Activated CD8-positive, alpha-beta T cell treated with anti-CD3 and anti-CD28 coated beads for 36 hours (primary cell): ENCODE results near the gene WHRN. TPM values are rescaled to one million over a fixed set of nuclear protein-coding genes. Genes with fewer than 3 reads are reported as not detected.
A peak's percentile ranks its signal among the peaks of the same experiment; 100 is the strongest.

Source experiments
- ATAC-seq: fragments of 200-7000 bp; cut with Tn5 transposase; one replicate; pipeline ENCODE4 v1.10.0; 2021; ENCODE audit warnings: mild to moderate bottlenecking, moderate library complexity
- CTCF ChIA-PET: fragments of 350-600 bp; sonication (Branson Sonifier 250); formaldehyde crosslinking; loops from one replicate; lab custom pipeline; 2021; ENCODE audit warnings: antibody characterized with exemption; lab: Charles Lee
- POLR2A ChIA-PET: fragments of 350-600 bp; sonication (Branson Sonifier 250); formaldehyde crosslinking; loops from one replicate; lab custom pipeline; 2021; ENCODE audit warnings: antibody characterized with exemption; lab: Charles Lee
- DNase-seq: peaks from one replicate; pipeline ENCODE4 v3.0.0-alpha.2; 2020
- H3K27ac Mint-ChIP-seq: one replicate; pipeline ENCODE4 v1.8.0; 2021; ENCODE audit warnings: mild to moderate bottlenecking, mixed read lengths
- H3K27me3 Mint-ChIP-seq: one replicate; pipeline ENCODE4 v1.8.0; 2021; ENCODE audit warnings: mixed read lengths
- H3K36me3 Mint-ChIP-seq: one replicate; pipeline ENCODE4 v1.8.0; 2021; ENCODE audit warnings: low read depth, mixed read lengths
- H3K4me1 Mint-ChIP-seq: one replicate; pipeline ENCODE4 v1.8.0; 2021; ENCODE audit warnings: low read depth, mixed read lengths
- H3K4me3 Mint-ChIP-seq: one replicate; pipeline ENCODE4 v1.8.0; 2021; ENCODE audit warnings: mild to moderate bottlenecking, moderate library complexity, mixed read lengths
- H3K9me3 Mint-ChIP-seq: one replicate; pipeline ENCODE4 v1.8.0; 2021; ENCODE audit warnings: mixed read lengths
- intact Hi-C: fragments of 100-400 bp; cut with micrococcal nuclease; formaldehyde crosslinking; loops from one replicate; pipeline ENCODE4 v1.10.0; 2022
- total RNA-seq, 2 experiments: library from RNA; stranded (reverse); gene quantifications; one replicate each; pipeline ENCODE4 v1.2.3, GENCODE V29; 2021
- TF ChIP-seq, protein P1 (sequence below): fragments of 200-600 bp; IDR thresholded peaks from one replicate; pipeline ENCODE4 v1.8.0; 2022; ENCODE audit warnings: antibody characterized with exemption, mild to moderate bottlenecking

WHRN gene
- total RNA-seq, 2 experiments from 2014 or later: 12.6 to 14.9 TPM

DNA sequence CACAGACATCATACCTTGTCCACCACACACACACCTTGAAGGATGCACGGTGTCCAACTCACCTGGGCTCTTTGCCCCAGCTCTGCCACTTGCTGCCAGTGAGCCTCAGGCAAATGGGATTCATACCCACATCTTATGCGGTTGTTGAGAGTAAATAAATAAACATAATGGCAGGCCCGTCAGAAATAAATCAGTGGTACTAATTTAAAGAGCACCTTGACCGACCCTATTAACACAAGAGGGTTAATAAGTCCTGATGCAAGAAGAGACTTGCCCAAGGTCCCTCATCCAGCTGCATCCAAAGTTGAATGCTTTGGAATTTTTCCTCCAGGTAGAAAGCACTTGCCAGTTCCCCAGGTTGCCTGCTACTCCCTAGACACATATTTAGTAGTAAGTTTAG lies 105.9 kb downstream of the WHRN start:
- CTCF ChIA-PET: interaction anchor here (1.8 kb wide), 1 partner anchor 193 kb away, joined by 4 read pairs; no protein-coding TSS in a partner anchor
- intact Hi-C loops: no loop called here
- Mint-ChIP-seq H3K27ac (no peak overlapping the region), H3K27me3 (no peaks in the 10 kb centered on the region), H3K9me3 (no peaks in the 10 kb centered on the region), H3K4me1 (peaks cover 33% of the 10 kb centered on the region), H3K36me3 (peaks cover 19% of the 10 kb centered on the region), H3K4me3 (no peak overlapping the region)
- no peak for ATAC-seq
- POLR2A ChIA-PET: interaction anchor here (2.4 kb wide), 1 partner anchor 11 kb away, joined by 15 read pairs; the partner anchor contains the start of gene AKNA
- TF ChIP-seq, protein P1, sequence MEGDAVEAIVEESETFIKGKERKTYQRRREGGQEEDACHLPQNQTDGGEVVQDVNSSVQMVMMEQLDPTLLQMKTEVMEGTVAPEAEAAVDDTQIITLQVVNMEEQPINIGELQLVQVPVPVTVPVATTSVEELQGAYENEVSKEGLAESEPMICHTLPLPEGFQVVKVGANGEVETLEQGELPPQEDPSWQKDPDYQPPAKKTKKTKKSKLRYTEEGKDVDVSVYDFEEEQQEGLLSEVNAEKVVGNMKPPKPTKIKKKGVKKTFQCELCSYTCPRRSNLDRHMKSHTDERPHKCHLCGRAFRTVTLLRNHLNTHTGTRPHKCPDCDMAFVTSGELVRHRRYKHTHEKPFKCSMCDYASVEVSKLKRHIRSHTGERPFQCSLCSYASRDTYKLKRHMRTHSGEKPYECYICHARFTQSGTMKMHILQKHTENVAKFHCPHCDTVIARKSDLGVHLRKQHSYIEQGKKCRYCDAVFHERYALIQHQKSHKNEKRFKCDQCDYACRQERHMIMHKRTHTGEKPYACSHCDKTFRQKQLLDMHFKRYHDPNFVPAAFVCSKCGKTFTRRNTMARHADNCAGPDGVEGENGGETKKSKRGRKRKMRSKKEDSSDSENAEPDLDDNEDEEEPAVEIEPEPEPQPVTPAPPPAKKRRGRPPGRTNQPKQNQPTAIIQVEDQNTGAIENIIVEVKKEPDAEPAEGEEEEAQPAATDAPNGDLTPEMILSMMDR: no peak
- DNase-seq: no peak

DNA sequence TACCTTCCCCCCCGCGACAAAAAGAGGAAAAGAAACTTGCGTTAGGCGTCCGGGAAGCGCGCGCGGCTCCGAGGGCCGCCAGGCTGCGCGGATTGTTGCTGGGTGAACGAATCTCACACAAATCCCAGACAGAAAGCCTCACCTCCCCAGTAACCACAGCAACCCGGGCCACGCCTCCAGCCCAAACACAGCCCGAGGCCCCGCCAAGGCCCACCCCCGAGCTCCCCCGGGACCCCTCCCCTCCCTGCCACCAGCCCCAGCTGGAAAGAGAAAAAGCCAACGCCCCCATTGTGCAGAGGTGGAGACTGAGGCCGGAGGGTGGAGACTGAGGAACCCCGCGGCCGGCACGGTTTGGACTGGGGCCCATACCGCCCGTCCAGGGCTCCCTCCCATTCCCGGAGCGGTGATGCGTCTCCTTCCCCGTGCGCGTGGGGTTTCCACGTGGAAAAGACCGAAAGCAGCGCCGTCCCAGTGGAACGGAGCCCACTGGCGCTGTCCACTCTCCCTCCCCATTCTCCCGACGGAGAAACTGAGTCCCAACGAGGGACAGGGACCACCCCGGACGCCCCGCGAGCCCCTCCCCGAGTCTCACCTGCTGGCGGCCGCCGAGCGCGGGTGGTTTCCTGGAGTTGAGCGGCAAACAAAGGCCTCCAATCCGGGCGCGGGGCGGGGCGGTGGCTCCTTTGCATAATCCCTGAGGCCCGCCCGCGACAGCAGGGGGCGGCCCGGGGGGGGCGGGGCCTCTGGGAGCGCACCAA lies 107.2 kb downstream of the WHRN start:
- ATAC-seq (peak; percentile 91), DNase-seq (peak; percentile 99)
- intact Hi-C loops: no loop called here
- Mint-ChIP-seq H3K4me3 (peak overlapping the region; percentile 89), H3K9me3 (no peaks in the 10 kb centered on the region), H3K27me3 (no peaks in the 10 kb centered on the region), H3K4me1 (peaks cover 42% of the 10 kb centered on the region), H3K27ac (peak overlapping the region; percentile 65), H3K36me3 (peaks cover 22% of the 10 kb centered on the region)
- ChIA-PET POLR2A (interaction anchor here (0.6 to 4.0 kb wide), 8 partner anchors 10 to 214 kb away, joined by 3 to 50 read pairs (median 4); partner anchors contain the start of gene AKNA), CTCF (interaction anchor here (0.8 to 2.6 kb wide), 3 partner anchors 8 to 109 kb away, joined by 6 to 15 read pairs (median 8); partner anchors contain the start of gene AKNA)
- TF ChIP-seq, protein P1: no peak

DNA sequence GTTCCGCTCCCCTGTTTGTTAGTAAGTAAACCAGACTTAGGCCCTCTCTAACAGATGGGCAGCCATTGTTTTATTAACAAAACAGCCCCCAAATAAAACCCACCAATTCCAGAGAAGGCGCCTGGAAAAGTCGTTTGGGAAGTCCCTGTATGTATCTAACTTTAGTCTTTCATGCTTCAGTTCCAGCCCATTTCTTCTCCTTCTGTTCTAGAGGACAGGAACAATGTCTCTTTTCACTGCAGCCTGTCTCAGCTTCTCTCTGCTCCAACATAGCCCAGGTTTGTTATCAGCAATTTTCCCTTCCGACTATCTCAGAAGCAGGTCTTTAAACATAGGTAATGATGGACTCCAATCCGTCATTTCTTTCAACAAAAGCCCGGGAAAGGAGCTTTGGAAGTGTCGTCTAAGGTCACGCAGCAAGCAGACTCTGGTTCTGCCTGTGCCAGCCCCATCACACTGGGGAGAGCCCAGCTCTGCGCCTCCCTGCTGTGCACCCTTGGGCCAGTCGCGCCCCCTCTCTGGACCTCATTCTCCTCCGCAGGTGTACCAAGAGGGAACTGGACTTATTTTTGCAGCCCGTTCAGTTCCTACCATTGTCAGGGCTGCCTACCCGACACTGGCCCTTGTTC lies 107.9 kb downstream of the WHRN start:
- peak overlapping the region; percentile 89 for H3K4me3 Mint-ChIP-seq
- ATAC-seq (peak; percentile 18), DNase-seq (no peak)
- TF ChIP-seq, protein P1: no peak
- H3K36me3 Mint-ChIP-seq: peaks cover 27% of the 10 kb centered on the region
- POLR2A ChIA-PET: interaction anchor here (0.6 to 4.0 kb wide), 10 partner anchors 10 to 428 kb away, joined by 3 to 50 read pairs (median 4); partner anchors contain the start of gene AKNA
- H3K27ac Mint-ChIP-seq: peak overlapping the region; percentile 65
- CTCF ChIA-PET: interaction anchor here (2.0 to 4.6 kb wide), 3 partner anchors 8 to 58 kb away, joined by 8 to 20 read pairs (median 15); partner anchors contain the start of gene AKNA
- no peaks in the 10 kb centered on the region for H3K27me3 Mint-ChIP-seq
- H3K4me1 Mint-ChIP-seq: peaks cover 49% of the 10 kb centered on the region
- no peaks in the 10 kb centered on the region for H3K9me3 Mint-ChIP-seq
- intact Hi-C loops: no loop called here

DNA sequence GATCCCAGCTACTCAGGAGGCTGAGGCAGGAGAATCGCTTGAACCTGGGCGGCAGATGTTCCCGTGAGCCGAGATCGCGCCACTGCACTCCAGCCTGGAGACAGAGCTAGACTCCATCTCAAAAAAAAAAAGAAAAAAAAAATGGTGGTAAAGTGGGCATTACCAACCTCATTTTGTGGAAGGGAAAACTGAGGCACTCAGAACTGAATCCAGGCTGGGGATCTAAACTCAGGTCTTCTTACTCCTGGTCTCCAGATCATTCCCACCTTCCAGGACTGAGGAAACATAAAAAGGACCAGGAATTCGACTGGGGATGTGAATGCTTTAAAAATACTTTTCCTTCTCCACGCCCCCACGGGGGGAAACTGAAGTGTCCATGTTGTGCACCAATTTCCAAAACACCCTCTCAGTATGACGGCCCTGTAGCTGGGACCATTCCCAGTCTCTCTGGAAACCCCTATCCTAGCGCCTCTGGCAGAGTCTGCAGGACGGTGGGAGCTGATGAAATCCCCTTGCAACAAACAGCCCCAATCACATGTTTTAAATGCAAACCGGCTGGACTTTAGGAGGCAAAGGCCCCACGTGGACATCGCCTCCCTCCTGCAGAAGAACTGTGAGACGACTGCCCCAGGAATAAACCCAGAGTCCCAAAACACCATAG lies 108.6 kb downstream of the WHRN start:
- Mint-ChIP-seq H3K9me3 (no peaks in the 10 kb centered on the region), H3K4me1 (peaks cover 55% of the 10 kb centered on the region), H3K27ac (peak overlapping the region; percentile 65), H3K36me3 (peaks cover 29% of the 10 kb centered on the region), H3K4me3 (peak overlapping the region; percentile 89), H3K27me3 (no peaks in the 10 kb centered on the region)
- ATAC-seq (no peak), DNase-seq (no peak)
- ChIA-PET CTCF (interaction anchor here (1.4 to 4.6 kb wide), 5 partner anchors 8 to 57 kb away, joined by 3 to 20 read pairs (median 8); partner anchors contain the start of gene AKNA), POLR2A (interaction anchor here (0.6 to 4.0 kb wide), 8 partner anchors 10 to 466 kb away, joined by 3 to 50 read pairs (median 3); partner anchors contain the start of gene AKNA)
- TF ChIP-seq, protein P1: no peak
- intact Hi-C loops: no loop called here
